Duodenal mucosa (tissue), 2 donors: Measurements from ENCODE around the gene PMS2.
"Not testable (repeated sequence)": the region's sequence is repeated elsewhere in the genome, so short reads cannot be mapped to it uniquely, and the experiment has no call there.

Source experiments
- H3K27ac ChIP-seq: one replicate; pipeline ENCODE4 v1.7.0; 2013; ENCODE audit warnings: low read depth, low read length
- H3K27me3 ChIP-seq, 2 donors: one replicate each; pipeline ENCODE4 v1.7.0; 2013; ENCODE audit warnings: low read length in 2 of 2, control low read depth in 1 of 2; ENCODE audit not compliant: insufficient read depth in 2 of 2, control insufficient read depth in 1 of 2
- H3K36me3 ChIP-seq, 2 donors: one replicate each; pipeline ENCODE4 v1.7.0; 2013; ENCODE audit warnings: low read length in 2 of 2, control low read depth in 1 of 2; ENCODE audit not compliant: insufficient read depth in 2 of 2, control insufficient read depth in 1 of 2
- H3K4me1 ChIP-seq, 2 donors: one replicate each; pipeline ENCODE4 v1.7.0; 2013; ENCODE audit warnings: low read length in 2 of 2, control low read depth in 1 of 2; ENCODE audit not compliant: insufficient read depth in 2 of 2, control insufficient read depth in 1 of 2
- H3K4me3 ChIP-seq, 2 donors: one replicate each; pipeline ENCODE4 v1.7.0; 2013; ENCODE audit warnings: low read length in 2 of 2, low read depth in 1 of 2
- H3K9ac ChIP-seq, 2 donors: one replicate each; pipeline ENCODE4 v1.7.0; 2013; ENCODE audit warnings: low read length in 2 of 2, low read depth in 1 of 2
- H3K9me3 ChIP-seq, 2 donors: one replicate each; pipeline ENCODE4 v1.7.0; 2013; ENCODE audit warnings: low read length in 2 of 2, control low read depth in 1 of 2; ENCODE audit not compliant: control insufficient read depth in 1 of 2

The PMS2 gene

GRCh38 chr7:5924630-5925029, 84.2 kb downstream of the PMS2 start:
- not testable (repeated sequence) for H3K27ac ChIP-seq, H3K27me3 ChIP-seq, H3K36me3 ChIP-seq, H3K9me3 ChIP-seq, H3K9ac ChIP-seq, H3K4me1 ChIP-seq, H3K4me3 ChIP-seq

GRCh38 chr7:5924180-5924579, 84.7 kb downstream of the PMS2 start:
- H3K27me3 ChIP-seq, H3K27ac ChIP-seq, H3K9ac ChIP-seq, H3K36me3 ChIP-seq, H3K4me1 ChIP-seq, H3K4me3 ChIP-seq, H3K9me3 ChIP-seq: not testable (repeated sequence)
